HG03457 (cell line): Measurements from ENCODE around the gene PCDHB10.

Source experiments
- ATAC-seq: cut with Tn5 transposase; IDR thresholded peaks from one replicate; pipeline ENCODE4 v1.9.1; 2021; ENCODE audit warnings: moderate number of reproducible peaks; ENCODE audit not compliant: unreplicated experiment

PCDHB10 gene

DNA sequence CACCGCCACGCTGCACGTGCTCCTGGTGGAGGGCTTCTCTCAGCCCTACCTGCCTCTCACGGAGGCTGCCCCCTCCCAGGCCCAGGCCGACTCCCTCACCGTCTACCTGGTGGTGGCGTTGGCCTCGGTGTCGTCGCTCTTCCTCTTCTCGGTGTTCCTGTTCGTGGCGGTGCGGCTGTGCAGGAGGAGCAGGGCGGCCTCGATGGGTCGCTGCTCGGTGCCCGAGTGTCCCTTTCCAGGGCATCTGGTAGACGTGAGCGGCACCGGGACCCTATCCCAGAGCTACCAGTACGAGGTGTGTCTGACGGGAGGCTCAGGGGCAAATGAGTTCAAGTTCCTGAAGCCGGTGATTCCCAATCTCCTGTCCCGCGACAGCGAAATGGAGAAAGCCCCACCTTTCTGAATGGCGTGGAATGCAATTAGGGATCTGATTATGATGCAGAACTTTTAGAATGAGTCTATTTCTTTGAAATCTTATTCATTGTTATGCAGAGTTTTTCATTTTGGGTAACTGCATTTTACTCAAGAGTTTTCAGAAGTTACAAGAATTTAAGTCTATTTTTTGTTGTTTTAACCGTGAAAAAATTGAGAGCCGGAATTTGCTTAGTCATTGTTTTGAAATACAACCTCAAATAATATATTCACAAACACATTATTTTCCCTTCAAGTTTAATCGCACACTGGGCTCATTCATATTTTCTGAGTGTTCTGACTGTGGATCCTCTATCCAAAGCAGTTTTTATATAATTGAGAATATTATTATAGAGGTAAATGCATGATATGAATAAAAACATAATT is 44.6 kb downstream of the PCDHB10 start:
- ATAC-seq: no peak

DNA sequence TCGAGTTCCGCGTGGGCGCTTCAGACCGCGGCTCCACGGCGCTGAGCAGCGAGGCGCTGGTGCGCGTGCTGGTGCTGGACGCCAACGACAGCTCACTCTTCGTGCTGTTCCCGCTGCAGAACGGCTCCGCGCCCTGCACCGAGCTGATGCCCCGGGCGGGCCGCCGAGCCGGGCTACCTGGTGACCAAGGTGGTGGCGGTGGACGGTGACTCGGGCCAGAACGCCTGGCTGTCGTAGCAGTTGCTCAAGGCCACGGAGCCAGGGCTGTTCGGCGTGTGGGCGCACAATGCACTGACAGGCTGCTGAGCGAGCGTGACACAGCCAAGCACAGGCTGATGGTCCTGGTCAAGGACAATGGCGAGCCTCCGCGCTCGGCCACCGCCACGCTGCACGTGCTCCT is 49.3 kb downstream of the PCDHB10 start:
- no peak for ATAC-seq
